HG02943 (cell line): ENCODE measurements around the gene EFL1.

Experiments
- ATAC-seq: cut with Tn5 transposase; IDR thresholded peaks from one replicate; pipeline ENCODE4 v1.9.1; 2021; ENCODE audit warnings: mild to moderate bottlenecking, low read depth, moderate library complexity; ENCODE audit not compliant: unreplicated experiment

Gene EFL1

DNA sequence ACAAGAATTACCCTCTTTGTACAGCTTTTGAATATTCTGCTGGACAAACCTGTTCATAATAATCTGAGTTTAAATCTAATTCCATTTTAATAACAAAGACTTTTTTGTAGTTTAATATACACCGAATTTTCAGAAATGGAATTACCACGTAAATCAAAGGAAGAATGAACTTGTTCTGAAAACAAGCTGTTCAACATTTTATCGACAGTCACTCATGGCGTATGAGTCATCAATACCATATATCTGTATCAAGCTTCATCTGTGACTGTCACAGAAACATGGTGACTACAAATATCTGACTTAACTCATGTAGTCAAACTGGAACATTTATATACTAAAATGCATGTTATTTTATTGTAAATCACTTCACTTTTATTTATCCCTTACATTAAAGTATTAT is 90.0 kb downstream of the EFL1 start:
- ATAC-seq, result no peak

DNA sequence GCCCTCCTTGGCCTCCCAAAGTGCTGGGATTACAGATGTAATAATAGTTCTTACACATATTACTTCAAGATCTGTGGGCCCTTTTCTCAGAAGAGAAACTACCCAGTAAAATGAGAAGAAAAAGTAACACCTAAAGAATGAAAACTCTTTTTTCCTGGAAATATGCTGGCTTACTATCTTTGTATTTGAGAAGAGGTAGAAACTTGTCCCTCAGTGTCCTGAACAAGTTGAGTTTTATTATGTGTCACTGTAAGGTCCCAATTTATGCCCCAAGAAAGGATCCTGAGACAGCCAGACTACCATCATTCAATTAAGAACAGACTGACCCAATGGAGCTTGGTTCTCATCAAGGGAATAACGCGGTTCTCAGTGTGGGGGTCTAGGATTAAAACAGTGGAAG is 93.8 kb downstream of the EFL1 start:
- ATAC-seq, result no peak

DNA sequence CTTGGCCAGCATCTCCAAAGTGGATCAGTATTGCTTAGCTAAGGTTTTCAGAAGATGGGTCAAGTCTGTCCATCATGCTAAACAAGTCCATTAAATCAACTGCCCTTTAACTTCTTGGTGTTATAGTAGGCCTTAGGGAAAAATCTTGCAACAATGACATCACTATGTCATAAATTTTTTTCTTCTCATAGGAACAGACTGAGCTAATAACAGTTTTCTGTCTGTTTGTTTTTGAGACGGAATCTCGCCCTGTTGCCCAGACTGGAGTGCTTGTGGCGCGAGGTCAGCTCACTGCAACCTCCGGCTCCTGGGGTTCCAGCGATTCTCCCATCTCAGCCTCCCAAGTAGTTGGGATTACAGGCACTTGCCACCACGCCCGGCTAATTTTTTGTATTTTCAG is 94.2 kb downstream of the EFL1 start:
- ATAC-seq, result no peak

DNA sequence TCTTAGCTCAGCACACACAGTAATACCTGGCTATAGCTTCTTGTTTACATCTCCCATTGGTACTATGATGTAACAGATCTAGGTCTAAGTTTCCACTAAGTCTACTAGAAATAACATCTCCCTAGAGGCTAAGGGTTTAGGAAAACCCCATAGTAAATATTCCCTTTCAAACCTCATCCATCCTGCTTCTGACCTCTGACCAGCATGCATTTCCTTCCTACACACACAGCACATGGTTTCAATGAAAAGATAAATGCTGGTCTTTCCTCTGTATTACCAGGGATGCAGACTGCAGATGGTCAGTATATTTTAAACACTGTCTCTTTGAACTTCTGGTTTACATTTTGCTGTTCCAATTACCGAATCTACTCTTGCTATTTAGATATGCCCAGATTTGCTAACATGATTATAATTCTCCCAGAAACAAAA is 96.6 kb downstream of the EFL1 start:
- ATAC-seq, result no peak

DNA sequence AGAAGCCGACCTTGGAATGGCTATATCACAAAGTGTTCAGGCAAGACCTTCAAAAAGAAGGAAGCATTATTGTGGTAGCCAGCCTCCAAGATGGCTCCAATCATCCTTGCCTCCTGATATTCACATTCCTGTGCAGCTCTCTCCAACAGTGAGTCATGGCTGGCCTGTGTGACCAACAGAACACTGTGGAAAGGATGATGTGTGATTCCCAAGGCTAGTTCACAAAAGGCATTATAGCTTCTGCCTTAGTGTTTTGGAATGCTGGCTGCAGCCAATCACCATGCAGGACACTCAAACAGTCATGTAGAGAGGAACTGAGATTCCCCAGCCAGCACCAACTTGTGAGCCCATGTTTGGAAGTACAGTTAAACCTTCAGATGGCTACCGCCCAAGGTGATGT is 102.6 kb downstream of the EFL1 start:
- no peak for ATAC-seq

DNA sequence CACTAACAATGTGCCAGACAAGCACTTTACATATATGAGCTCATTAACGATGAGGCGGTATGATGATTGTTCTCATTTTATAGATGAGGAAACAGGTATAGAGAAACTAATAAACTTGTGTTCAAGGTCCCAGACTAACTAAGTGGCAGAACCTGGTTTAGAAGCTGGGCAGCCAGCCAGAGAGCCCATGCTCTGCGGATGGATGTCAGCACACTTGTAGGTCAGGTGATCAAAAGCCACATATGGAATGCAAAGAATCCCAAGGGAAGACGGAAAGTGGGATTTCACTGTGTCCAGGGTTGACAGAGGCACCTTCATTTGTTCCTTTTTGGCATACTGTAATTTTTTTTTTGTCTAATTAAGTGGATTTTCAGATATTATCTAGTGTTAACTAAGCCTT is 103.7 kb downstream of the EFL1 start:
- no peak for ATAC-seq

DNA sequence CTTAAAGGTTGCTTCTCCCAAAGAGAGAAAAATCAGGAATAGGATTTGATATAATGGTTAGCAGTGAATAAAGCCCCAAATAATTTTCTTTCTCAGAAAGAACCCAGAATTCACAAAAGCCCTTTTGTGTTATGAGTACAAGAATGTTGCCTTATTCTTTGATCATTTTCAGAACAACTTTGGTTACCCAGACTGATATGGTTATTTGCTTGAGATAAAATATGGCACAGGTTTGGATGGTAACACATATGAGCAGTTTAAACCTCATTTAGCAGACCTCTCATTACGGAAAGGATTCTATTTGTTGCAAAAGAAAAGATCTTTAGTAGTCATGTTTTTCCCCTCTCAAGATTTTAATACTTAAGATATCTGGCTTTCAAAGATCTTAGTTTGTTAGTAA is 111.9 kb downstream of the EFL1 start:
- no peak for ATAC-seq

DNA sequence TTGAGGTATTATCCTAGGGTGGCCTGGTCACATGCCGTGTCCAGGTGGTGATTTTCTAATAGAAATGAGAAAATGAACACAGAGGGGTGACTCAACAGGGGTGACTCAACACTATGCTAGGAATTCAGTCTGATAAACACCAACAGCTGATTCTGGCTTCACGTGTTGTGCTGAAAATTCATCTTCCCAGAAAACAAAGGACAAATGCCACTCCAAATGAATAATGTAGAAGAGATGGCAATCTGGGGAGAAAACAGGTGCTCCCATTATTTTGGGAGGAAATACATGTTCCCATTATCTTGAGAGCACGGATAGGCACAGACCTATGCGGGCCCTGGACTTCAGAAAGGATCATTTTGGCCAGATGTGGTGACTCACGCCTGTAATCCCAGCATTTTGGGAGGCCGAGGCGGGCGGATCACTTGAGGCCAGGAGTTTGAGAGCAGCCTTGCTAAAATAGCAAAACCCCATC is 115.5 kb downstream of the EFL1 start:
- ATAC-seq, result no peak

DNA sequence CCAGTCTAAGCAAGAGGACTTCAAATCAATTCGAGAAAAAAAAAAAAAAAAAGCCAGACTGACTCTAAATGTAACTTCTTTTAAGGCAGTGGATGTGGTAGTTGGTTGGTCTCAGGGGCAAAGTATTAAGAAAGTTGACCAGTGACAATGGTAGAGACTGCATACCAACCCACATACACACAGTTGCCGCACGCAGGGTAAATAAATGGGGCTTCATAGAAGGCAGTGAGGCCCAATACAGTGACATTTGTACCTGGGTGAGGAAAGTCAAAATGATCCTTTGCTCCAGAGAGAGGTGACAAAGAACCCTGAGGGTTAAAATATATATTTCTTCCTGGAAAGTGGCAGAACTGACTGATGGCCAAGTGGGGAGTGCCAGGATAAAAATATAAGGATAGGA is 116.0 kb downstream of the EFL1 start:
- ATAC-seq, result no peak

DNA sequence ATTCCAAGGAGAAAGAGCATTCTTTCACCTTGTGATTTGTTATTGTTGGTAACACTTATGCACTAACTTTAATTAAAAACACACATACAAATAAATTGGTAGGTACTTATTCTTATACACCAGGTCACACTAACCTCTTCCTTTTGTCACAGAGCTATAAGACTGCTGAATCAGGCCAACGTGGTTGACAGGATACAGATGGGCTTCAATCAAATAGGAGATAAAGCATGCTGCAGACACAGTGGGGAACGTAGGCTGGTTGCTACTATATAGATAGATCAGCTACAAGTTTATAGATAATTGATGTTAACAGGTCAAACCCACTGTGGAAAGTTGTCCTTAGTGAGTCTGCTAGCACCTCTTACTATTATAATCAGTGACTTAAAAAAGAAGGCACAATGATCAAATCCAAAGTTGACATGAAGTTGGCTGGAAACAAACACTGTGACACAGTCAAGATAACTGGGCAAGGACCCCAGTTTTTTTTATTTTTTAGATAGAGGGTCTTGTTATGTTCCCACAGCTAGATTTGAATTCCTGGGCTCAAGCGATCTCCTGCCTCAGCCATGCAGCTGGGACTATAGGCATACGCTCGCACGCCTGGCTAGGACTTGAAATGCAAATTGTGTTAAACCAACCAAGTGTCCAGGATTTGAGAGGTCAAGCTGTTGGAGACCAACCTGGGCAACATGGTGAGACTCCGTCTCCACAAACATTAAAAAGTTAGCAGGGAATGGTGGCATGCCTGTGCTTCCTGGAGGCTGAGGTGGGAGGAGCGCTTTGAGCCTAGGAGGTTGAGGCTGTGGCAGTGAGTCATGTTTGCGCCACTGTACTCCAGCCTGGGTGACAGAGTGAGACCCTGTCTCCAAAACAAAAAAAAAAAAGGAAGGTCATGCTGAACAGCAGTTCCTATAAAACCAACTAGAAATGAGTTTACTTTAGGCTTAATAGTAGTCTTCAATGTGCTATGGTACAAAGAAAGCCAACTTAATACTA is 118.8 kb downstream of the EFL1 start:
- no peak for ATAC-seq

DNA sequence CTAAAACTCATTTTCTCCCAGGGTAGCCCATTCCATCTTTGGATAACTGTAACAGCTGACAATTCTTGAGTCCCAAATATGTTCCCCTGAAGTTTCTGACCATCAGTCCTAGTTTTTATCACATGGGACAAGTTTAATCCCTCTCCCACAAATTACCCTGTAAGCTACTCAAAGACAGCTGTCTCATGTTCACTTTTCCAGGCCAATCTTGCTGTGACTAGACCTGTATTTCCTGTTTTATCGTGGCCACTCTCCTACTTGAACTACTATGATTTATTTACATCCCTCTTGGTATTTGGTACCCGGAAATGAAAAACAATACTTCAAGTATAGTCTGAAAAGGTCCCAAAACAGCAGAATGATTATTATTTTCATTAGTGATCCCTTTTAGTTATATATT is 121.6 kb downstream of the EFL1 start:
- ATAC-seq, result no peak

DNA sequence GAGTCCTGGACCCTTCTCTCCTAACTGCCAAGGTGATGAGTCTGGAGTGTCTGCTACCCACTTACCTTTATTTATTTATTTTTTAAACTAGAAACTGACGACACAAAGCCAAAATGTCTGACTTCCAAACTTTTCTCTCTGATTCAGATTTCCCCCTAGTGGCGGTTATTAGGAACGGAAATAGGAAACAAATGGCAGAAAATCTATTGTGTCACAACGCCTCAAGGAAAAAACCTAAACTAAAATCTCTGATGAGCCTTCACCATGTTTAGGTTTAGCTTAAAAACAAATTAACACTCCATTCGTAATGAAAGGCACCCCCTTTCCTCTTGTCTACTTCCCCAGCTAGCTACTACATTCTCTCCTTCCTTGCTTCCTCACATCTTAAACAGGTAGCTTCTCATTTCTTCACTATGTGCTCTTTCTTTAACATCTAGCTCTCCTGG is 122.7 kb downstream of the EFL1 start:
- no peak for ATAC-seq

DNA sequence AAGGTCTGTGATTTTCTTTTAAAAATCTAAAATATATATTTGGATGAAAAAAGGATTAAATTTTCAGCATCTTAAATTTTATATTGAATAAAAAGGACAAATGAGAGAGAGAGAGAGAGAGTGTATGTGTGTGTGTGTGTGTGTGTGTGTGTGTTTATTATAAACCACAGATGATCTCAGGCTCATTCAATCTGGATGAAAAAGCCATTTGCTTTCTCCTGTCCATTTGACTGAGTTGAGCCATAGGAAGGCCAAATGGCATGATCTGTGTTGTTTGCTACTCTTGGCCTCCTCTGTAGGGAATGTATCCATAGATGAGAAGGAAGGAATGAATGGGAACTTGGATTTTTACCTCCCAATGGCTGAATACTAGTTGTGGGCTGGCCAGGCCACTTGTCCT is 124.2 kb downstream of the EFL1 start:
- ATAC-seq, result no peak

DNA sequence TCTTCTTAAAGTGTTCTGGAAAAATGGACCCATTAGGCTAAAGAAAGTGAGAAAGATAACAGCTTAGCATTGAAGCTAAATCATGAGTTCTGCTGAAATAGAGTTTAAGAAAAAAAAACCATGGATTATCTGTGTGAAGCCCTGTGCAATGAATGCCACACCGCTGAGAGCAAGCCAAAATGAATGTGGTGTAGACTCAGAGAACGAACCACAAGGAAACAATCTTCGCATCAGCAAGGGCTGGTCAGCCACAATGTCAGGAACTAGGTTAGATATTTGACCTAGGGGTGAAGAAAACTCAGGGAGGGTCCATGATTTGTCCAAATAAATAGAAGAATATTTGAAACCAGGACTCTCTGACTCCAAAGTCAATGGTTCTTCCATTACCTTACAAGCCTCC is 125.3 kb downstream of the EFL1 start:
- no peak for ATAC-seq

DNA sequence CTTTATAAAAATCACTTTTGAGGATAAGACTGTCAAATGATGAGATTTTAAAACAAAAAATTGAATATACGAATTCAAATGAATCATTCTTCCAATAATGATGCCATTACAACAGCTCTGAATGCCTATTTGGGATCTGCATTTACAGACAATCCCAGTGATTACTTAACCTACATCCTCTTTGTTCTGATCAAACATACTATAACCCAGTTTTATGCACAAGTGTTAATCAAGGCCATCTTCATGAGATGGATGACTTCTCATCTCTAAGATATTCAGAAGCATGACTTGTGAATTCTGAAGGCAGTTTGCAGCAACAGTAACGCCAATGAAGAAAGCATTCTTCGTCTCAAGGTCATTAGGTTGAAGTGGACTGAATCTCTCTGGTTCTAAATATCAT is 126.4 kb downstream of the EFL1 start:
- ATAC-seq, result no peak

DNA sequence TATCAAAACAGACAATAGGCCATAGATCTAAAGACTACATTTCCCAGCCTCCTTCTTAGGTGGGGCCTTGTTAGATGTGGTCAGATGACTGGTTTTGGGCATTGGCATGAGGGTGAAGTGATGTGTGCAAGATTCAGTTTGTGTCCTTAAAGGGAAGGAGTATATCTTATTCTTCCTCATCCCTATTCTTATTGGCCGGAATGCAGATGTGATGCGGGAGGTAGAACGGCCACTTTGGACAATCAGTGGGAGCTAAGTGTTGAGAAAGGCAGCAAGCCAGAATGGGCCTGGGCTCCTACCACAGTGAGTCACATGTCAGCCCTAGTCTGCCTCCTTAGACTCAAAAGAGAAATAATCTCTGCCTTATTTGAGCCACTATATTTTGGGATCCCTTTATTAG is 126.9 kb downstream of the EFL1 start:
- ATAC-seq, result no peak

DNA sequence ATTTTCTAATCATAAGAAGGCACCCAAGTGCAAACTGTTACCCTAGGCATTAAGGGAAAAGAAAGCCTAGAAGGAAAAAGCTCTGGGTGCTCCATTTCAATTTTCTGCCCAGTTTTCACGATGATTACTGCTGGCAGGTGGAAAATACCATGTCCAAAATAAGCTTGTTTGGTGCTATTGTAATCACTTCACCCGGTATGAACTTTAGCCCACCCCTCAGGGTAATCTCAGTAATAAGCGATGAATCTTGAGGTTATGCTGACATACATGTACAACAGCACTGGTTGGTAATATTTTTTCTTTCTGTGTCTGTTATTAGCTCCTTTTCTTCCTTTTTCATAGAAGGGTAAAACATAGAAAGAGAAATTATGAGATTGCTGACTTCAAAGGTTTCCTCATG is 128.1 kb downstream of the EFL1 start:
- no peak for ATAC-seq

DNA sequence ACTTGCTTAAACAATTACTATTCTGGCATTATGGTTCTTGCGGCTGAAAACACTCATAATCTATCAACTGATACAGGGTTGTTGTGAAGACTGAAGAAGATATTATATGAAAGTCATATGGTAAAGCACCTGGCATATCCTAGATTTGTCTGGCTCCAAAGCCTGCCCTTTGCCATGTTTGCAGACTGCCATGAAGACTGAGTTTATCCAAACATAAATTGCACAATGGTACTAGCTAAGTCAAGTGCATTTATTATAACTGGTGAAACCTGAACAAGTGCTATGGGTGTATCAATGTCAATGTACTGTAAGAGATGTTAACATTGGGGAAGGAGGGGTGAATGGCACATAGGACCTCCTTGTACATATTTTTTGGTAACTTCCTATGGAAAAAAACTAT is 129.3 kb downstream of the EFL1 start:
- ATAC-seq, result no peak

DNA sequence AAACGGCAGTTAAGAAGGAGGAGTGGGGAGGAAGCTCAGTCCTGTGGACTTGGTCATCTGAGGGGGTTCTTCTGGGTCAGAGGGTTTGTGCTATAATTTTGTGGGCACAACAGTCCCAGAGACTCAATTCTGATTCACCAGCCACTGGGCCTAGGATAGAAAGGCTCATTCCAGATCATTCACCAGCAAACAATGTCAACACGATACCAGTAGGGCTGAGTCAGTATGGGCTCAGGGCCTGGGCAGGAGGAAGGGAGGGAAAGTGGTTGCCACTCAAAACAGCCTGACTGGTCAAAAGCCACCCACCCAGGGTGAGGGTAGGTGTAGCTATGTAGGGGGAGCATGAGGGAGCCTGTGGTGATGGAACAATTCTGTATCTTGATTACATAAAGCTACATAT is 129.8 kb downstream of the EFL1 start:
- no peak for ATAC-seq

DNA sequence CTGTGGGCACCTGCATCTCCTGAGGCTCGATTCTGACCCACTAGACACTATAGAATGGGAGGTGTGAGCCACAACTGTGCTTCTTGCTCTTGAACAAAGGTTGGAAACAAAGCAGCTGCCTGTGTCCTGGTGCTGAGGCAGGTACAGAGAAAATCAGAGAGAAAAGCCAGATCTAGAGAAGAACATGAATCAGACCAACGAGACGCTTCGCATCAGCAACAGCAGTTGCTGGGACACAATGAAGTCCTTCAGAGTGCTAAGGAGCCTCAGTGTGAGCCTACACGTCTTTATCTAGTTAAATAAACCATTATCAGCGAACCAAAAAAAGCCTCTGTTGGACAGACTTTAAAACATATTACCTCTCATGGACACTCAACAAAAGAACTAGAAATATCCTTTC is 130.4 kb downstream of the EFL1 start:
- no peak for ATAC-seq

DNA sequence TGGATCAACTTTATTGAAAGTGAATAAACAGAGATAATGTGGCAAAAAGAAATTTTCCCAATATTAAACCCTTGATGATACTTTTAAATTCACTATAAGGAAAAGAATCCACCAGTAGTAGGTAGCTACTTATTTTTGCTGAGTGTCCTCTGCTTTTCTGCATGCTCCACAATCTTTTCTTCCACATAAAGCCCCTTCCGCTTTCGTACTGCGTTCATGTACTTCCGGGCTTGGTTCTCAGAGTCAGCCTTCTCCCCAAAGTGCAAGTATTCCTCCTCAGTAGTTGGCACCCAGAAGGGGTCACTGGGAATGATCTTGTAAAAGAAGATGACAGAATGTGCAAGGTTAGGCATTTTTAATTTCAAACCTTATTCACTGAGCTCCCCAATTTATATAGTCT is 132.3 kb downstream of the EFL1 start:
- no peak for ATAC-seq

DNA sequence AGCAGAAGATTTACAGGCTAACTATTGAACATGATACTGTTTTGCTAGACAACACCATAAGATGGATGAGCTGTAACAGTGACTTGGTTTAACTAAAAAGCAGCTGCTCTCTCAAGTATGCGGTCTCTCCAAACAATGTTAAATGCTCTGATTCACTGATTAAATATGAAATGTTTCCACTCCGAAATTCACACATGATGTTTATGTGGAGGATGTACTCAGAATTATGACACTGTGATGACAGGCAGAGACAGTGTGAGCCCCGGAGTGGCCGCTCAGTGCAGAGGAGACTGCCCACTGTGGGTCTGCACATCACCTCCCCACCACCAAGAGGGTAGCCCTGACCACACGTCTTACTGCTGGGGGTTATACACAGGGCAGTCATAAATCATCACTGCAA is 132.8 kb downstream of the EFL1 start:
- ATAC-seq, result no peak
